GM18508 (cell line): ENCODE results near the gene P4HTM.
A peak's percentile ranks its signal among the peaks of the same experiment; 100 is the strongest.

Experiments used
- ATAC-seq: cut with Tn5 transposase; IDR thresholded peaks from one replicate; pipeline ENCODE4 v1.9.1; 2021; ENCODE audit warnings: moderate number of reproducible peaks; ENCODE audit not compliant: insufficient read depth, unreplicated experiment

Gene P4HTM

GRCh38 chr3:49022688-49023171, 32.7 kb downstream of the P4HTM start:
- ATAC-seq: no peak

- no peak for ATAC-seq
Measured at GRCh38 chr3:49023775-49024174, 33.7 kb downstream of the P4HTM start.

- no peak for ATAC-seq
Measured at GRCh38 chr3:49024449-49024848, 34.4 kb downstream of the P4HTM start.

GRCh38 chr3:49025005-49025792, 35.2 kb downstream of the P4HTM start:
- no peak for ATAC-seq

- no peak for ATAC-seq
Measured at GRCh38 chr3:49025793-49026520, 35.9 kb downstream of the P4HTM start.

- no peak for ATAC-seq
Measured at GRCh38 chr3:49026536-49026935, 36.5 kb downstream of the P4HTM start.

GRCh38 chr3:49027634-49028033, 37.6 kb downstream of the P4HTM start:
- ATAC-seq: no peak

- no peak for ATAC-seq
Measured at GRCh38 chr3:49028298-49028672, 38.2 kb downstream of the P4HTM start.

GRCh38 chr3:49028673-49029562, 38.9 kb downstream of the P4HTM start, which contains the start of gene IMPDH2:
TSS of gene IMPDH2 (minus strand) at chr3:49029398. CDS start at chr3:49029350, 48 bp downstream.
- ATAC-seq: peak; percentile 53

GRCh38 chr3:49029563-49029884, 39.5 kb downstream of the P4HTM start:
- peak; percentile 7 for ATAC-seq

- ATAC-seq: no peak
Measured at GRCh38 chr3:49030321-49030720, 40.3 kb downstream of the P4HTM start.

GRCh38 chr3:49032646-49033304, 42.7 kb downstream of the P4HTM start:
- no peak for ATAC-seq

GRCh38 chr3:49034650-49035049, 44.6 kb downstream of the P4HTM start:
- ATAC-seq: no peak

- ATAC-seq: no peak
Measured at GRCh38 chr3:49035281-49035680, 45.2 kb downstream of the P4HTM start.

- ATAC-seq: no peak
Measured at GRCh38 chr3:49053543-49053942, 63.5 kb downstream of the P4HTM start.

- ATAC-seq: no peak
Measured at GRCh38 chr3:49054344-49054862, 64.4 kb downstream of the P4HTM start.
